PC-9 (cell line): ENCODE results near the gene RGL2. TPM values are rescaled to one million over a fixed set of nuclear protein-coding genes. Genes with fewer than 3 reads are reported as not detected.

Experiments
- BruUV-seq: library from RNA; stranded (reverse); fragments of 400-500 nt; replicated peaks from 2 replicates; lab custom pipeline; 2021; lab: Mats Ljungman, UMichigan
- CTCF ChIA-PET: fragments of 300-600 bp; sonication (Branson Sonifier 250); formaldehyde crosslinking; loops from one replicate; lab custom pipeline; 2022; ENCODE audit warnings: antibody characterized with exemption; lab: Charles Lee
- POLR2A ChIA-PET: fragments of 300-600 bp; sonication (Branson Sonifier 250); formaldehyde crosslinking; loops from one replicate; lab custom pipeline; 2022; ENCODE audit warnings: antibody characterized with exemption; ENCODE audit not compliant: unreplicated experiment; lab: Charles Lee
- DNase-seq, 2 experiments: peaks; one replicate each; pipeline versions ENCODE4 v3.0.0 to v3.0.0-alpha.2; 2015 to 2022; ENCODE audit warnings: mixed read lengths in 1 of 2
- H2AFZ ChIP-seq: fragments of 200-600 bp; sonication (generic); 2 replicates; pipeline ENCODE4 v1.8.1; 2017; ENCODE audit warnings: antibody characterized with exemption
- H3F3A ChIP-seq: fragments of 200-600 bp; sonication (generic); 2 replicates; pipeline ENCODE4 v1.8.1; 2017; ENCODE audit warnings: antibody characterized with exemption, mild to moderate bottlenecking, low read depth; ENCODE audit not compliant: insufficient read depth
- H3K27ac ChIP-seq: fragments of 200-600 bp; sonication (generic); 2 replicates; pipeline ENCODE4 v1.6.1; 2016; ENCODE audit warnings: mixed run types
- H3K27me3 ChIP-seq: fragments of 200-600 bp; sonication (generic); 2 replicates; pipeline ENCODE4 v1.6.1; 2016; ENCODE audit warnings: low read depth, mixed run types; ENCODE audit not compliant: insufficient read depth
- H3K36me3 ChIP-seq: fragments of 200-600 bp; sonication (generic); 2 replicates; pipeline ENCODE4 v1.6.1; 2016; ENCODE audit warnings: low read depth, mixed run types
- H3K4me1 ChIP-seq: fragments of 200-600 bp; sonication (generic); replicated peaks from 2 replicates; pipeline ENCODE4 v1.6.1; 2016; ENCODE audit warnings: mixed run types; ENCODE audit not compliant: insufficient read depth
- H3K4me2 ChIP-seq: fragments of 200-600 bp; sonication (generic); 2 replicates; pipeline ENCODE4 v1.6.1; 2017; ENCODE audit warnings: mixed run types
- H3K4me3 ChIP-seq: fragments of 200-600 bp; sonication (generic); 2 replicates; pipeline ENCODE4 v1.6.1; 2016; ENCODE audit warnings: mixed run types
- H3K79me2 ChIP-seq: fragments of 200-600 bp; sonication (generic); 2 replicates; pipeline ENCODE4 v1.6.1; 2017; ENCODE audit warnings: low read depth, mixed run types
- H3K9me2 ChIP-seq: fragments of 200-600 bp; sonication (generic); 2 replicates; pipeline ENCODE4 v1.8.1; 2017; ENCODE audit warnings: mild to moderate bottlenecking; ENCODE audit not compliant: insufficient read depth
- H3K9me3 ChIP-seq: fragments of 200-600 bp; sonication (generic); 2 replicates; pipeline ENCODE4 v1.8.1; 2016; ENCODE audit warnings: low read depth; ENCODE audit not compliant: insufficient read depth
- H4K20me1 ChIP-seq: fragments of 200-600 bp; sonication (generic); 2 replicates; pipeline ENCODE4 v1.8.1; 2017; ENCODE audit not compliant: insufficient read depth
- EZH2 ChIP-seq: fragments of 200-600 bp; sonication (generic); IDR thresholded peaks from 2 replicates; pipeline ENCODE4 v1.8.0; 2017; ENCODE audit warnings: antibody characterized with exemption, low read depth
- intact Hi-C: fragments of 100-400 bp; cut with micrococcal nuclease; formaldehyde crosslinking; loops from one replicate; pipeline ENCODE4 v1.10.0; 2022; ENCODE audit not compliant: unreplicated experiment
- total RNA-seq: library from RNA; stranded (reverse); gene quantifications from 2 replicates; pipeline ENCODE4 v1.2.3, GENCODE V29; 2021
- TF ChIP-seq, protein P1 (sequence below): fragments of 200-600 bp; sonication (generic); conservative IDR thresholded peaks from 2 replicates; pipeline ENCODE4 v1.6.1; 2017; ENCODE audit warnings: mixed run types, antibody characterized with exemption, mild to moderate bottlenecking, moderate library complexity

Gene RGL2
- total RNA-seq, 1 experiment from 2014 or later: 102 TPM

DNA sequence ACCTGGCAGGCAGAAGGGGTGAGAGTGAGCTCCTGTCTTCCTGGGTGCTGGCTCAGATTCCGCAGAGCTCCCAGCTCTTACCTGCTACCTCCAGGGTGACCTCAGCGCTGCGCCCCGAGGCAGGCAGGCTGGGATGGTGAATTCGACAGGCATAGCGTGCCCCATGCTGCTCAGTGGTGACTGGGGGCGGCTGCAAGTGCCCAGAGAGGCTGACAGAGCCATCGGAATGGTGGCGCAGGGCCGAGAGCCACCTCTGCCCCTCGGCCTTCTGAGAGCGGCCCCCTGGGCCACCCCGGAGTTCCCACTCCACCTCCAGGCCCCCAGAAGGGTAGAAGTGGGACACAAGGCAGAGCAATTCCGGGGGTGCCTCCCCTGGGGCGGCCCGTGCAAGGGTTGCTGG, 5.5 kb upstream of the RGL2 start:
- ChIA-PET POLR2A (no interaction called here), CTCF (no interaction called here)
- BruUV-seq: no TSS peak
- H2AFZ ChIP-seq: no peak overlapping the region
- H3K79me2 ChIP-seq: peaks cover 32% of the 10 kb centered on the region
- intact Hi-C loops: no loop called here
- no peak overlapping the region for H3K4me2 ChIP-seq
- no peaks in the 10 kb centered on the region; the same call in 1 of the 2 replicates for H4K20me1 ChIP-seq
- no peaks in the 10 kb centered on the region for H3K9me2 ChIP-seq
- no peaks in the 10 kb centered on the region for H3K27me3 ChIP-seq
- H3K27ac ChIP-seq: no peak overlapping the region
- H3F3A ChIP-seq: peaks cover 37% of the 10 kb centered on the region
- H3K4me3 ChIP-seq: no peak overlapping the region
- no peaks in the 10 kb centered on the region for H3K9me3 ChIP-seq
- TF ChIP-seq, protein P1, sequence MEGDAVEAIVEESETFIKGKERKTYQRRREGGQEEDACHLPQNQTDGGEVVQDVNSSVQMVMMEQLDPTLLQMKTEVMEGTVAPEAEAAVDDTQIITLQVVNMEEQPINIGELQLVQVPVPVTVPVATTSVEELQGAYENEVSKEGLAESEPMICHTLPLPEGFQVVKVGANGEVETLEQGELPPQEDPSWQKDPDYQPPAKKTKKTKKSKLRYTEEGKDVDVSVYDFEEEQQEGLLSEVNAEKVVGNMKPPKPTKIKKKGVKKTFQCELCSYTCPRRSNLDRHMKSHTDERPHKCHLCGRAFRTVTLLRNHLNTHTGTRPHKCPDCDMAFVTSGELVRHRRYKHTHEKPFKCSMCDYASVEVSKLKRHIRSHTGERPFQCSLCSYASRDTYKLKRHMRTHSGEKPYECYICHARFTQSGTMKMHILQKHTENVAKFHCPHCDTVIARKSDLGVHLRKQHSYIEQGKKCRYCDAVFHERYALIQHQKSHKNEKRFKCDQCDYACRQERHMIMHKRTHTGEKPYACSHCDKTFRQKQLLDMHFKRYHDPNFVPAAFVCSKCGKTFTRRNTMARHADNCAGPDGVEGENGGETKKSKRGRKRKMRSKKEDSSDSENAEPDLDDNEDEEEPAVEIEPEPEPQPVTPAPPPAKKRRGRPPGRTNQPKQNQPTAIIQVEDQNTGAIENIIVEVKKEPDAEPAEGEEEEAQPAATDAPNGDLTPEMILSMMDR: no peak
- no peak for TF ChIP-seq EZH2
- H3K4me1 ChIP-seq: peaks cover 15% of the 10 kb centered on the region
- H3K36me3 ChIP-seq: peaks cover 4% of the 10 kb centered on the region
- no peak for DNase-seq

- H3K9me3 ChIP-seq: no peaks in the 10 kb centered on the region
- H3K27me3 ChIP-seq: no peaks in the 10 kb centered on the region
- intact Hi-C loops: no loop called here
- no TSS peak for BruUV-seq
- no peaks in the 10 kb centered on the region; the same call in 1 of the 2 replicates for H4K20me1 ChIP-seq
- peak in 1 of 2 experiments; percentile 25 for DNase-seq
- peaks cover 16% of the 10 kb centered on the region for H3K4me1 ChIP-seq
- H3K9me2 ChIP-seq: no peaks in the 10 kb centered on the region
- POLR2A ChIA-PET: no interaction called here
- H3K27ac ChIP-seq: no peak overlapping the region
- H2AFZ ChIP-seq: no peak overlapping the region
- H3K36me3 ChIP-seq: peaks cover 4% of the 10 kb centered on the region
- TF ChIP-seq, protein P1: no peak
- no peak for TF ChIP-seq EZH2
- peaks cover 37% of the 10 kb centered on the region for H3F3A ChIP-seq
- CTCF ChIA-PET: interaction anchor here (1.3 kb wide), 1 partner anchor 24 kb away, joined by 8 read pairs; no protein-coding TSS in a partner anchor
- no peak overlapping the region for H3K4me3 ChIP-seq
- peaks cover 39% of the 10 kb centered on the region for H3K79me2 ChIP-seq
- peak overlapping the region; percentile 22 for H3K4me2 ChIP-seq
Measured at GRCh38 chr6:33301877-33302276, 3.1 kb upstream of the RGL2 start.

DNA sequence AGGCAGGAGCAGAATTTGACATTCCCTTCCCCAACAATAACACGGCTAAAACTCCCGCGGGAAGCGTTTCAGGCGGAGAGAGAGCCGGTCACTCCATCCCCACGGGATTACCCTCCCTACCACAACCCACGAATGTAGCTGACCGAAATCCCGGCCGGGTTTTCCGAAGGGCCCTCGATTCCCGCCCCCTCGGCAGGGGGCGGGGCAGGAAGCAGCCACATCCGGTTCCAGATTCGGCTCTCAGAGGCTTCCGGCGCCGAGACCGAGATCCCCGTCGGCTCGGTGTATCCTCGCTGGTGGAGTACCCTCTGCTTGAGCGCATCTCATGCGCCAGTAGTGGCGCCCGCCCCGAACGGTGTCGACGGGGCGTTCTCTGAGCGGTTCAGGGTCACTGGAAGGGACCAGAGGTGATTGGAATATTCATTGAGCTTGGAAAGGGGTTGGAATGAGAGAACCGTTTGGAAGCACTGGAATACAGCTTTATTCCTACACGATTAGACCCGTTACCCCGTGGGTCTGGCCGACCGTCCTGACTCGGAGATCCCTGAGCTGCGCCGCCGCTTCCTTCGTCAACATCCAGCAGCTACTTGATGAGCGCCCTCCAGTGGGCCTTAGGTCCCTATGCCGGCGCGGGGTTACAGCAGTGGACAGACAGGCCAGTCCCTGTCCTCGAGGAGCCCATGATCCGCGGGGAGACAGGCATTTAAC, 649 bp upstream of the RGL2 start:
- peak; percentile 72 to 87 for DNase-seq
- intact Hi-C loops: loop anchor here (1.0 to 5.0 kb wide), 5 partner anchors 13 to 113 kb away; partner anchors contain the start of genes B3GALT4, KIFC1, PHF1 and RXRB
- H3K27ac ChIP-seq: peak overlapping the region; percentile 88
- ChIA-PET CTCF (interaction anchor here (0.5 to 0.8 kb wide), 3 partner anchors 13 to 127 kb away, joined by 3 to 7 read pairs (median 7); no protein-coding TSS in a partner anchor), POLR2A (interaction anchor here (0.6 to 1.6 kb wide), 10 partner anchors 10 to 633 kb away, joined by 3 to 25 read pairs (median 4); partner anchors contain the start of genes WDR46, ZBTB22 and ZBTB9)
- peak overlapping the region; percentile 99 for H3K4me2 ChIP-seq
- H3K79me2 ChIP-seq: peaks cover 54% of the 10 kb centered on the region
- H3K9me3 ChIP-seq: no peaks in the 10 kb centered on the region
- no peak for TF ChIP-seq EZH2
- TF ChIP-seq, protein P1: peak; percentile 78
- peaks cover 23% of the 10 kb centered on the region for H3K4me1 ChIP-seq
- peak overlapping the region; percentile 71 for H2AFZ ChIP-seq
- peaks cover 37% of the 10 kb centered on the region for H3F3A ChIP-seq
- no peaks in the 10 kb centered on the region for H4K20me1 ChIP-seq
- H3K27me3 ChIP-seq: no peaks in the 10 kb centered on the region
- H3K36me3 ChIP-seq: no peaks in the 10 kb centered on the region
- H3K4me3 ChIP-seq: peak overlapping the region; percentile 75
- TSS peak; percentile 71 for BruUV-seq
- H3K9me2 ChIP-seq: no peaks in the 10 kb centered on the region
